Tibial nerve (tissue), 4 donors: ENCODE results near the gene PCBP3.

ENCODE experiments used
- EP300 ChIP-seq, 2 donors: sonication (generic); formaldehyde crosslinking; IDR thresholded peaks; one replicate each; pipeline ENCODE4 v1.6.1; 2017; ENCODE audit warnings: antibody characterized with exemption in 2 of 2, mild to moderate bottlenecking in 1 of 2
- POLR2A ChIP-seq, 2 donors: fragments of 450-650 bp; IDR thresholded peaks; one replicate each; pipeline ENCODE4 v1.6.1; 2017; ENCODE audit warnings: antibody characterized with exemption in 2 of 2, mild to moderate bottlenecking in 2 of 2, moderate library complexity in 2 of 2
- TF ChIP-seq, protein P1 (sequence below), 5 experiments: fragments of 200-600 bp in 3 of 5; fragments of 450-650 bp in 2 of 5; sonication (generic) in 3 of 5; IDR thresholded peaks; one replicate each; pipeline ENCODE4 v1.5.1; 2016 to 2019; ENCODE audit warnings: antibody characterized with exemption in 5 of 5, mild to moderate bottlenecking in 3 of 5, moderate library complexity in 2 of 5

DNA sequence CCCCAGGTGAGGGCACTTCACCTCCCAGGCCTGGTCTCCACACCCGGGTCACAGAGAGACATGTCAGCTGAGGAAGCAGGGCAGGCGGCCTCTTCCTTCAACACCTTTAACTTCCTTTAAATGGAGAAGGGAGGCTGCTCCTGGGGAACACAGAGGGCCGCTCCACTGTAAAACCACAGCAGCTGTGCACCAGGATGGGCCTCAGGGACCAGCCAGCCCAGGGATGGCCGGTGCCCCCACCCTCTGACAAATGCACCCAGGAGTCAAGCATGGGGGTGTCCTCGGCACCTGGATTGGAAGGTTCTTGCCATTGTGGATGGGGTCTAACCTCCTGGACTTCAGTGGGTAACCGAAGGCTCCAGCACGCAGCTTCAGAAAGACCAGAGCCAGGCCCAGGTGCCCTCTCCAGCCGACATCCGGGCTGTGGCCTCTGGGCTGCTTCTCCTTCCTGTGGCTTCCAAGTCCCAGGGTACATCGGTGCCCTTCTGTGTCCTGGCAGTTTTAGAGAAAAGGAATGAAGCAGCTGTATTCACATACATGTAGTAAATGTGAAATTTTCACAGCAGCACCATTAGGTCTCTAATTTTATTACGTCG lies 216.3 kb downstream of the PCBP3 start:
- TF ChIP-seq, protein P1, sequence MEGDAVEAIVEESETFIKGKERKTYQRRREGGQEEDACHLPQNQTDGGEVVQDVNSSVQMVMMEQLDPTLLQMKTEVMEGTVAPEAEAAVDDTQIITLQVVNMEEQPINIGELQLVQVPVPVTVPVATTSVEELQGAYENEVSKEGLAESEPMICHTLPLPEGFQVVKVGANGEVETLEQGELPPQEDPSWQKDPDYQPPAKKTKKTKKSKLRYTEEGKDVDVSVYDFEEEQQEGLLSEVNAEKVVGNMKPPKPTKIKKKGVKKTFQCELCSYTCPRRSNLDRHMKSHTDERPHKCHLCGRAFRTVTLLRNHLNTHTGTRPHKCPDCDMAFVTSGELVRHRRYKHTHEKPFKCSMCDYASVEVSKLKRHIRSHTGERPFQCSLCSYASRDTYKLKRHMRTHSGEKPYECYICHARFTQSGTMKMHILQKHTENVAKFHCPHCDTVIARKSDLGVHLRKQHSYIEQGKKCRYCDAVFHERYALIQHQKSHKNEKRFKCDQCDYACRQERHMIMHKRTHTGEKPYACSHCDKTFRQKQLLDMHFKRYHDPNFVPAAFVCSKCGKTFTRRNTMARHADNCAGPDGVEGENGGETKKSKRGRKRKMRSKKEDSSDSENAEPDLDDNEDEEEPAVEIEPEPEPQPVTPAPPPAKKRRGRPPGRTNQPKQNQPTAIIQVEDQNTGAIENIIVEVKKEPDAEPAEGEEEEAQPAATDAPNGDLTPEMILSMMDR (IDR thresholded peaks at IDR 0.05): no peak
- TF ChIP-seq POLR2A (IDR thresholded peaks at IDR 0.05): no peak
- TF ChIP-seq EP300 (IDR thresholded peaks at IDR 0.05): no peak
